Activated CD8-positive, alpha-beta T cell treated with anti-CD3 and anti-CD28 coated beads for 36 hours (primary cell): ENCODE measurements around the gene CASP8. TPM values are rescaled to one million over a fixed set of nuclear protein-coding genes. Genes with fewer than 3 reads are reported as not detected.

Experiments used
- ATAC-seq: fragments of 200-7000 bp; cut with Tn5 transposase; one replicate; pipeline ENCODE4 v1.10.0; 2021; ENCODE audit warnings: mild to moderate bottlenecking, moderate library complexity
- CTCF ChIA-PET: fragments of 350-600 bp; sonication (Branson Sonifier 250); formaldehyde crosslinking; loops from one replicate; lab custom pipeline; 2021; ENCODE audit warnings: antibody characterized with exemption; lab: Charles Lee
- POLR2A ChIA-PET: fragments of 350-600 bp; sonication (Branson Sonifier 250); formaldehyde crosslinking; loops from one replicate; lab custom pipeline; 2021; ENCODE audit warnings: antibody characterized with exemption; lab: Charles Lee
- DNase-seq: peaks from one replicate; pipeline ENCODE4 v3.0.0-alpha.2; 2020
- H3K27ac Mint-ChIP-seq: one replicate; pipeline ENCODE4 v1.8.0; 2021; ENCODE audit warnings: mild to moderate bottlenecking, mixed read lengths
- H3K27me3 Mint-ChIP-seq: one replicate; pipeline ENCODE4 v1.8.0; 2021; ENCODE audit warnings: mixed read lengths
- H3K36me3 Mint-ChIP-seq: one replicate; pipeline ENCODE4 v1.8.0; 2021; ENCODE audit warnings: low read depth, mixed read lengths
- H3K4me1 Mint-ChIP-seq: one replicate; pipeline ENCODE4 v1.8.0; 2021; ENCODE audit warnings: low read depth, mixed read lengths
- H3K4me3 Mint-ChIP-seq: one replicate; pipeline ENCODE4 v1.8.0; 2021; ENCODE audit warnings: mild to moderate bottlenecking, moderate library complexity, mixed read lengths
- H3K9me3 Mint-ChIP-seq: one replicate; pipeline ENCODE4 v1.8.0; 2021; ENCODE audit warnings: mixed read lengths
- CTCF ChIP-seq: fragments of 200-600 bp; IDR thresholded peaks from one replicate; pipeline ENCODE4 v1.8.0; 2022; ENCODE audit warnings: antibody characterized with exemption, mild to moderate bottlenecking
- intact Hi-C: fragments of 100-400 bp; cut with micrococcal nuclease; formaldehyde crosslinking; loops from one replicate; pipeline ENCODE4 v1.10.0; 2022
- total RNA-seq, 2 experiments: library from RNA; stranded (reverse); gene quantifications; one replicate each; pipeline ENCODE4 v1.2.3, GENCODE V29; 2021

The CASP8 gene
- 10 to 100 TPM; 35.2 to 38.4 TPM for total RNA-seq

DNA sequence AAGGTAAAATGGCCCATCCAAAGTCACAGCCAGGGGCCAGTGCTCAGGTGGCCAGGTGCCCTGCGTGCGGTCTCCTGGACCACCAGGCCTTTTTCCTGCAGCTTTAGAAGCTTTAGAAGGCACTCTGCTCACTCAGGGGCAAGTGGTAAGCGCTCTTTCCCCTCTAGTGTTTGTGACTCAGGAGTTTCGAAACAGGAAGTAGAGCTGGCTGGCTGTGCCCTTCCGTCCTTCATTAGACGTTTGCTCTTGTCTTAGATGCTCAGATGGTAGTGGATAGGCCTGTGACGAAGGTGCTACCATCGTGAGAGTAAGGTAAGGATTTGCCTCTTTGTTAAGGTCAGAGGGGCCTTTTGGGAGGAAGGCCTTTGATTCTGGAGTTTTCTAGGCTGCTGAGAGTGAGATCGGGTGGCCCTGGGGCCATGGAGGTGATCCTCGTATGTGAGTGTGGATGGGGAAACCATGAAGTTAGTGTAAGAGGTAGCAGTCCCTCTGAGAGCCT is at the start of gene CASP8:
Gene CASP8 (plus strand): TSS at position 235 of the 499 bp plus-strand sequence. CDS start 5,951 bp downstream, outside the sequence.
- Mint-ChIP-seq H3K9me3 (no peaks in the 10 kb centered on the region), H3K27ac (peak within 1 kb of the TSS; percentile 100), H3K27me3 (no peaks in the 10 kb centered on the region), H3K4me3 (peak within 1 kb of the TSS; percentile 92), H3K36me3 (peaks cover 23% of the 10 kb centered on the region), H3K4me1 (peaks cover 77% of the 10 kb centered on the region)
- ATAC-seq: peak; percentile 61
- peak; percentile 83 for DNase-seq
- CTCF ChIA-PET: interaction anchor here (0.6 to 9.5 kb wide), 9 partner anchors 9 to 142 kb away, joined by 3 to 91 read pairs (median 4); partner anchors contain the start of gene CASP10
- no peak for TF ChIP-seq CTCF
- intact Hi-C loops: loop anchor here (5.0 kb wide), 1 partner anchor 102 kb away; no protein-coding TSS in a partner anchor
- POLR2A ChIA-PET: interaction anchor here (0.9 to 6.0 kb wide), 19 partner anchors 9 to 397 kb away, joined by 3 to 46 read pairs (median 4); partner anchors contain the start of genes CASP10, NIF3L1 and PPIL3

DNA sequence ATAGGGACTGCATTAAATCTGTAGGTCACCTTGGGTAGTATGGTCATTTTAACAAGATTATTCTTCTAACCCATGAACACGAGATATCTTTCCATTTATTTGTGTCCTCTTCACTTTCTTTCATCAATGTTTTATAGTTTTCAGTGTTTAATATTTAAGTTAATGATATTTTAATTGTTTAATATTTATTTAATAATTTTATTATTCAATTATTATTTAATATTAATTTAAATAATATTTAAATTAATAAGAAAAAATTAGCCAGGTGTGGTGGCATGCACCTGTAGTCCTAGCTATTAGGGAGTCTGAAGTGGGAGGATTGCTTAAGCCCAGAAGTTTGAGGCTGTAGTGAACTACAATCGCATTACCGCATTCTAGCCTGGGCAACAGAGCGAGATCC is 44.4 kb upstream of the CASP8 start:
- ChIA-PET POLR2A (no interaction called here), CTCF (interaction anchor here (1.1 to 9.4 kb wide), 2 partner anchors 17 to 33 kb away, joined by 3 to 67 read pairs; partner anchors contain the start of gene CASP10)
- Mint-ChIP-seq H3K27ac (no peak overlapping the region), H3K4me1 (peaks cover 36% of the 10 kb centered on the region), H3K9me3 (no peaks in the 10 kb centered on the region), H3K4me3 (no peak overlapping the region), H3K27me3 (no peaks in the 10 kb centered on the region), H3K36me3 (peaks cover 26% of the 10 kb centered on the region)
- intact Hi-C loops: no loop called here
- DNase-seq (no peak), ATAC-seq (no peak)
- no peak for TF ChIP-seq CTCF

- Mint-ChIP-seq H3K36me3 (peaks cover 22% of the 10 kb centered on the region), H3K27me3 (no peaks in the 10 kb centered on the region), H3K9me3 (no peaks in the 10 kb centered on the region), H3K4me3 (no peak overlapping the region), H3K27ac (no peak overlapping the region), H3K4me1 (peaks cover 38% of the 10 kb centered on the region)
- DNase-seq: no peak
- no peak for TF ChIP-seq CTCF
- ATAC-seq: peak; percentile 29
- ChIA-PET POLR2A (no interaction called here), CTCF (interaction anchor here (1.1 to 9.4 kb wide), 2 partner anchors 16 to 34 kb away, joined by 3 to 67 read pairs; partner anchors contain the start of gene CASP10)
- intact Hi-C loops: no loop called here
Observed at GRCh38 chr2:201216918-201217317, 43.4 kb upstream of the CASP8 start.

DNA sequence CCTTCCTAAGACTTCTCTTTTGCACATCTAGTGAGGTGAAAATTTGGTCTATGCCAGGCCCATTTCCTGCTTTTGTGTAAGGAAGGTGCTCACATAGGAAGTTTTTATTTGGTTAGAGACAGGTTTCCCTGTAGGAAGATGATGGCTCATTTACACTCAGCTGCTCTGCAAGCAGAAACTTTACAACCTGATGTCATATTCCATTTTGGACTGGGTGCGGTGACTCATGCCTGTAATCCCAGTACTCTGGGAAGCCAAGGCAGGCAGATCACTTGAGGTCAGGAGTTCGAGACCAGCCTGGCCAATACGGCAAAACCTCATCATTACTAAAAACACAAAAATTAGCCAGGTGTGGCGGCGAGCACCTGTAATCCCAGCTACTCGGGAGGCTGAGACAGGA is 41.6 kb upstream of the CASP8 start:
- Mint-ChIP-seq H3K4me3 (no peak overlapping the region), H3K9me3 (no peaks in the 10 kb centered on the region), H3K4me1 (peaks cover 47% of the 10 kb centered on the region), H3K36me3 (peaks cover 22% of the 10 kb centered on the region), H3K27ac (peak overlapping the region; percentile 63), H3K27me3 (no peaks in the 10 kb centered on the region)
- DNase-seq: no peak
- TF ChIP-seq CTCF: no peak
- no peak for ATAC-seq
- ChIA-PET CTCF (interaction anchor here (1.3 to 6.2 kb wide), 5 partner anchors 9 to 313 kb away, joined by 3 to 83 read pairs (median 4); partner anchors contain the start of gene CASP10), POLR2A (interaction anchor here (0.6 to 1.7 kb wide), 6 partner anchors 9 to 36 kb away, joined by 3 to 8 read pairs (median 4); partner anchors contain the start of gene CASP10)
- intact Hi-C loops: no loop called here
